ENCODE results near the gene RASAL2. TPM values are rescaled to one million over a fixed set of nuclear protein-coding genes. Genes with fewer than 3 reads are reported as not detected.

Gene RASAL2
- polyA plus RNA-seq, 1 experiment, result 27.7 TPM

DNA sequence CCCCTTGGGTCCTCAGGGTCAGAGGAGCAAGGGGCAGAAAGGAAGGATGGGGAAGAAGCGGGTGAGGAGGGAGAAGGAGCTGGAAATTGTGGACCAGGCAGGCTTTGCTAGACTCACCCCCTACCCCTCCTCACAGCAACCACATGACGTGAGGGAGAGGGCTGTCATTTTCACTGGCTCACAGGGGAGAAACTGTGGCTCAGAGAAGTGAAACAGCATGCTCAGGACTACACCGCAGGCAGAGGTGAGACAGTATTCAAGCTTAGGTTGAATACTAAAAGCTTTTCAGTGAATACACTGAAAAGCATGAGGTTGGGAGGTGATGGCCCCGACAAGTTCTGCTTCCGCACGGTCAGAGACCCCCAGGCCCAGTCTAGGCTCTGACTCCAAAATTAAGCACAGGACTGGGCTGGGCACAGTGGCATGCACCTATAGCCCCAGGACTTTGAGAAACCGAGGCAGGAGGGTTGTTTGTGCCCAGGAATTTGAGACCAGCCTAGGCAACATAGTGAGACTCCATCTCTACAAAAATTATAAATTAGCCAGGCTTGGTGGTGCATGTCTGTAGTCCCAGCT is 404.1 kb downstream of the RASAL2 start:
- ChIA-PET POLR2A (interaction anchor here (0.5 kb wide), 1 partner anchor 18 kb away, joined by 7 read pairs; no protein-coding TSS in a partner anchor), CTCF (interaction anchor here (5.9 to 8.5 kb wide), 3 partner anchors 18 to 187 kb away, joined by 63 to 111 read pairs (median 91); partner anchors contain the start of gene TEX35)
- TF ChIP-seq, protein P1, sequence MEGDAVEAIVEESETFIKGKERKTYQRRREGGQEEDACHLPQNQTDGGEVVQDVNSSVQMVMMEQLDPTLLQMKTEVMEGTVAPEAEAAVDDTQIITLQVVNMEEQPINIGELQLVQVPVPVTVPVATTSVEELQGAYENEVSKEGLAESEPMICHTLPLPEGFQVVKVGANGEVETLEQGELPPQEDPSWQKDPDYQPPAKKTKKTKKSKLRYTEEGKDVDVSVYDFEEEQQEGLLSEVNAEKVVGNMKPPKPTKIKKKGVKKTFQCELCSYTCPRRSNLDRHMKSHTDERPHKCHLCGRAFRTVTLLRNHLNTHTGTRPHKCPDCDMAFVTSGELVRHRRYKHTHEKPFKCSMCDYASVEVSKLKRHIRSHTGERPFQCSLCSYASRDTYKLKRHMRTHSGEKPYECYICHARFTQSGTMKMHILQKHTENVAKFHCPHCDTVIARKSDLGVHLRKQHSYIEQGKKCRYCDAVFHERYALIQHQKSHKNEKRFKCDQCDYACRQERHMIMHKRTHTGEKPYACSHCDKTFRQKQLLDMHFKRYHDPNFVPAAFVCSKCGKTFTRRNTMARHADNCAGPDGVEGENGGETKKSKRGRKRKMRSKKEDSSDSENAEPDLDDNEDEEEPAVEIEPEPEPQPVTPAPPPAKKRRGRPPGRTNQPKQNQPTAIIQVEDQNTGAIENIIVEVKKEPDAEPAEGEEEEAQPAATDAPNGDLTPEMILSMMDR (IDR thresholded peaks at IDR 0.05; ENCODE audit: insufficient read depth, low read depth, low read length), result no peak
- H3K36me3 ChIP-seq (ENCODE audit: control insufficient read depth, insufficient read depth, low read length), result no peaks in the 10 kb centered on the region
- no peaks in the 10 kb centered on the region for H3K27me3 ChIP-seq (ENCODE audit: control insufficient read depth, insufficient read depth, low read length)
- DNase-seq (ENCODE audit: low read depth), result no peak
- no peak overlapping the region for H3K4me3 ChIP-seq (ENCODE audit: low read depth, low read length)

DNA sequence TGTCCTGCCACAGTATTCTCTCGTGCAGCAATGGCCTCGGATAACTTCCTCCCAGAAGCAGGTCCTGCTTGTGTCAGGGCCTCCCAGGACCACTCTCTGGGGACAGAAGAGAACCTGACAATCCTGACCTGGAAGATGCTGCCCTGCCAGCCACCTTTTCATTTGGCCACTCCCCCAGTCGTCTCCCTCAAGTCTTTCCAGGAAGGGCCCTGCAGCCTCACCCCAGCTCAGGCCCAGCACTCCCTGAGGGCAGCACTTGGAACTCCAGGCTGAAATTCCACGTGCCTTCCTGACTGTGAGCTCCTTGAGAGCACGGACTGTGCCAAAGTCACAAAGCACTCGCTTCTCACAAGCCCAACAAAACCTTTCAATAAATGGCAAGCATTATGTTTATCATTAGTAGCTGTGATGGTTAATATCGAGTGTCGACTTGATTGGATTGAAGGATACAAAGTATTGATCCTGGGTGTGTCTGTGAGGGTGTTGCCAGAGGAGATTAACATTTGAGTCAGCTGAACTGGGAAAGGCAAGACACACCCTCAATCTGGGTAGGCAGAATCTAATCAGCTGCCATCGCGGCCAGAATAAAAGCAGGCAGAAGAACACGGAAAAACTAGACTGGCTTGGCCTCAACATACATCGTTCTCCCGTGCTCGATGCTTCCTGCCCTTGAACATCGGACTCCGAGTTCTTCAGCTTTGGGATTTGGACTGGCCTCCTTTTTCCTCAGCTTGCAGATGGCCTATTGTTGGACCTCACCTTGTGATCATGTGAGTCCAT is 405.2 kb downstream of the RASAL2 start:
- CTCF ChIA-PET, result interaction anchor here (1.3 to 8.5 kb wide), 6 partner anchors 9 to 200 kb away, joined by 3 to 111 read pairs (median 60); partner anchors contain the start of gene TEX35
- no peaks in the 10 kb centered on the region for H3K27me3 ChIP-seq (ENCODE audit: control insufficient read depth, insufficient read depth, low read length)
- DNase-seq (ENCODE audit: low read depth), result no peak
- H3K36me3 ChIP-seq (ENCODE audit: control insufficient read depth, insufficient read depth, low read length), result no peaks in the 10 kb centered on the region
- H3K4me3 ChIP-seq (ENCODE audit: low read depth, low read length), result no peak overlapping the region
- POLR2A ChIA-PET, result no interaction called here
- TF ChIP-seq, protein P1 (IDR thresholded peaks at IDR 0.05; ENCODE audit: insufficient read depth, low read depth, low read length), result no peak

DNA sequence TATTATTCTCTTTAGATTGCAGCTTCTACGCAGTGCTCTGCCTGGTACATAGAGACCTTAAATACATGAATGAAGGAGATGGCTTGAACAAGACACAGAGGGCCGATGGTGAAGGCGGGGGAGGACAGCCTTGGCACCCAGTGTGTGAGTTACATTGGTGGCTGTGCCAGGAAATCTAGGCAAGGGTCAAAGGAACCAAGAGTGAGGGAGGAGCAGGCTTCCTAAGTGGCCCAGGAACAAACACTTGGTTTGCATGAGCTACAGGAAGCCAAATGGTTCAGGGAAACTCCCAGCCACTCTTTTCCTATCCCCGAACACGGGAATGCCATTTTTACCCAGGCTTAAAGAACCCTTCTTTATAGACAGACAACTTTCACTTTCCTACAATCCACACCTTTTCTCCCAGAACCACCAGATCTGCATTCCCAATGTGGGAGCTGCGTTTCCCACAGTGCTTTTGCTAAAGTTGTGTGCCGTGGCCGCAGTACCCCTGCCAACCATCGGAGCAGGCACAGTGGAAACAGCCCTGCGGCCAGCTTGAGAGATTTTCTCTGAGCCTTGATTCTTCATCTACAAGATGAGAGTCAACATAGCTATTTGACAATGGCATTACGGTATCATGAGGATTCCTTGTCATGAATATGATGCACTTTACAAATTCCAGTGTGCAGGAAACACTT is 406.3 kb downstream of the RASAL2 start:
- Histone ChIP-seq H3K36me3 (ENCODE audit: control insufficient read depth, insufficient read depth, low read length) (no peaks in the 10 kb centered on the region), H3K27me3 (ENCODE audit: control insufficient read depth, insufficient read depth, low read length) (0 out of 2 replicates have a peak, but pooled peaks cover 1% of the 10 kb centered on the region), H3K4me3 (ENCODE audit: low read depth, low read length) (no peak overlapping the region)
- TF ChIP-seq, protein P1 (IDR thresholded peaks at IDR 0.05; ENCODE audit: insufficient read depth, low read depth, low read length), result peak; percentile 27; the same call in 1 of the 2 replicates
- ChIA-PET POLR2A (no interaction called here), CTCF (interaction anchor here (0.7 to 8.5 kb wide), 21 partner anchors 7 to 552 kb away, joined by 3 to 111 read pairs (median 15); partner anchors contain the start of gene TEX35)
- DNase-seq (ENCODE audit: low read depth), result no peak

GRCh38 chr1:178500936-178501554 is 407.1 kb downstream of the RASAL2 start:
- CTCF ChIA-PET, result interaction anchor here (0.7 to 8.5 kb wide), 35 partner anchors 8 to 558 kb away, joined by 3 to 111 read pairs (median 5); partner anchors contain the start of gene TEX35
- POLR2A ChIA-PET, result no interaction called here
- 0 out of 2 replicates have a peak, but pooled peaks cover 1% of the 10 kb centered on the region for H3K27me3 ChIP-seq (ENCODE audit: control insufficient read depth, insufficient read depth, low read length)
- H3K36me3 ChIP-seq (ENCODE audit: control insufficient read depth, insufficient read depth, low read length), result no peaks in the 10 kb centered on the region
- no peak overlapping the region for H3K4me3 ChIP-seq (ENCODE audit: low read depth, low read length)
- no peak for DNase-seq (ENCODE audit: low read depth)
- TF ChIP-seq, protein P1 (IDR thresholded peaks at IDR 0.05; ENCODE audit: insufficient read depth, low read depth, low read length), result no peak
